Liver (tissue), 9 donors: ENCODE data around the gene HIPK2. TPM values are rescaled to one million over a fixed set of nuclear protein-coding genes. Genes with fewer than 3 reads are reported as not detected.

Experiments used
- DNase-seq: peaks from one replicate; pipeline ENCODE4 v3.0.0-alpha.2; 2017; ENCODE audit warnings: low spot score
- H3K27ac ChIP-seq, 2 donors: one replicate each; pipeline ENCODE4 v1.7.0; 2013; ENCODE audit warnings: inconsistent platforms in 2 of 2, low read length in 2 of 2, control low read depth in 1 of 2, low read depth in 1 of 2, mild to moderate bottlenecking in 1 of 2
- H3K27me3 ChIP-seq, 4 donors: one replicate each; pipeline versions ENCODE4 v1.6.1 to v1.7.0; 2013; ENCODE audit warnings: low read length in 3 of 4, inconsistent platforms in 1 of 4, mild to moderate bottlenecking in 1 of 4, moderate library complexity in 1 of 4; ENCODE audit not compliant: control insufficient read depth in 4 of 4, insufficient read depth in 4 of 4
- H3K36me3 ChIP-seq, 4 donors: one replicate each; pipeline versions ENCODE4 v1.6.1 to v1.7.0; 2013; ENCODE audit warnings: low read length in 3 of 4, mild to moderate bottlenecking in 3 of 4, low read depth in 1 of 4, moderate library complexity in 1 of 4; ENCODE audit not compliant: control insufficient read depth in 4 of 4, insufficient read depth in 3 of 4
- H3K4me1 ChIP-seq, 4 donors: one replicate each; pipeline versions ENCODE4 v1.6.1 to v1.7.0; 2013; ENCODE audit warnings: low read length in 3 of 4, mild to moderate bottlenecking in 3 of 4, moderate library complexity in 1 of 4; ENCODE audit not compliant: control insufficient read depth in 4 of 4, insufficient read depth in 4 of 4
- H3K4me3 ChIP-seq, 3 donors: one replicate each; pipeline versions ENCODE4 v1.6.1 to v1.7.0; 2013; ENCODE audit warnings: low read length in 3 of 3, control low read depth in 1 of 3, low read depth in 1 of 3, mild to moderate bottlenecking in 1 of 3
- H3K9ac ChIP-seq, 2 donors: one replicate each; pipeline ENCODE4 v1.7.0; 2013; ENCODE audit warnings: low read length in 2 of 2, mild to moderate bottlenecking in 2 of 2, moderate library complexity in 2 of 2, control low read depth in 1 of 2, low read depth in 1 of 2
- H3K9me3 ChIP-seq, 4 donors: one replicate each; pipeline versions ENCODE4 v1.6.1 to v1.7.0; 2013; ENCODE audit warnings: low read length in 3 of 4; ENCODE audit not compliant: control insufficient read depth in 4 of 4
- ATF3 ChIP-seq: IDR thresholded peaks from 2 replicates; pipeline ENCODE4 v1.6.1; 2016; ENCODE audit warnings: antibody characterized with exemption
- CTCF ChIP-seq: fragments of 150-350 bp; IDR thresholded peaks from 2 replicates; pipeline ENCODE4 v1.5.1; 2017; ENCODE audit warnings: improper control_type of control experiment, low read depth, low read length; ENCODE audit not compliant: missing input control
- EGR1 ChIP-seq, 2 donors: IDR thresholded peaks; 2 replicates each; pipeline ENCODE4 v1.6.1; 2016 to 2018; ENCODE audit warnings: antibody characterized with exemption in 2 of 2, low read depth in 2 of 2
- FOXA1 ChIP-seq: IDR thresholded peaks from 2 replicates; pipeline ENCODE4 v1.6.1; 2016; ENCODE audit warnings: antibody characterized with exemption
- FOXA2 ChIP-seq: IDR thresholded peaks from 2 replicates; pipeline ENCODE4 v1.6.1; 2016; ENCODE audit warnings: antibody characterized with exemption
- GABPA ChIP-seq, 2 donors: IDR thresholded peaks in 1 of 2; conservative IDR thresholded peaks in 1 of 2; 2 replicates each; pipeline ENCODE4 v1.6.1; 2016; ENCODE audit warnings: antibody characterized with exemption in 2 of 2, mild to moderate bottlenecking in 1 of 2, moderate library complexity in 1 of 2
- HNF4A ChIP-seq, 2 donors: conservative IDR thresholded peaks; 2 replicates each; pipeline ENCODE4 v1.6.1; 2016; ENCODE audit warnings: antibody characterized with exemption in 2 of 2, mild to moderate bottlenecking in 2 of 2
- HNF4G ChIP-seq: IDR thresholded peaks from 2 replicates; pipeline ENCODE4 v1.6.1; 2016; ENCODE audit warnings: antibody characterized with exemption
- JUND ChIP-seq, 2 donors: IDR thresholded peaks; 2 replicates each; pipeline ENCODE4 v1.6.1; 2016; ENCODE audit warnings: antibody characterized with exemption in 2 of 2
- MAX ChIP-seq: IDR thresholded peaks from 2 replicates; pipeline ENCODE4 v1.6.1; 2016; ENCODE audit warnings: antibody characterized with exemption
- NR2F2 ChIP-seq: IDR thresholded peaks from 2 replicates; pipeline ENCODE4 v1.6.1; 2016; ENCODE audit warnings: antibody characterized with exemption
- RAD21 ChIP-seq, 2 donors: IDR thresholded peaks; 2 replicates each; pipeline ENCODE4 v1.6.1; 2016; ENCODE audit warnings: antibody characterized with exemption in 2 of 2, mild to moderate bottlenecking in 2 of 2
- REST ChIP-seq: IDR thresholded peaks from 2 replicates; pipeline ENCODE4 v1.6.1; 2016; ENCODE audit warnings: antibody characterized with exemption, mild to moderate bottlenecking
- RXRA ChIP-seq, 2 donors: IDR thresholded peaks; 2 replicates each; pipeline ENCODE4 v1.6.1; 2017 to 2018; ENCODE audit warnings: antibody characterized with exemption in 2 of 2, mild to moderate bottlenecking in 1 of 2
- SP1 ChIP-seq: IDR thresholded peaks from 2 replicates; pipeline ENCODE4 v1.6.1; 2018; ENCODE audit warnings: antibody characterized with exemption, mild to moderate bottlenecking
- TAF1 ChIP-seq: conservative IDR thresholded peaks from 2 replicates; pipeline ENCODE4 v1.6.1; 2016; ENCODE audit warnings: antibody characterized with exemption, mild to moderate bottlenecking
- YY1 ChIP-seq: IDR thresholded peaks from 2 replicates; pipeline ENCODE4 v1.6.1; 2016; ENCODE audit warnings: antibody characterized with exemption, mild to moderate bottlenecking
- ZBTB33 ChIP-seq: IDR thresholded peaks from 2 replicates; pipeline ENCODE4 v1.6.1; 2016; ENCODE audit warnings: antibody characterized with exemption
- WGBS: extraction: QIAGEN DNeasy Blood & Tissue Kit; methylation state at CpG from one replicate; pipeline ENCODE4 v1.1.7; 2013; 5-methylcytosine and 5-hydroxymethylcytosine counted together
- polyA plus RNA-seq, 2 donors: library from polyadenylated mRNA; stranded (reverse) in 1 of 2; unstranded in 1 of 2; fragments of 200-250 nt in 1 of 2; fragments of >200 nt in 1 of 2; fragmentation: Nextera tagmentation in 1 of 2; extraction: Ambion mirVana in 1 of 2; gene quantifications; one replicate each; pipeline versions ENCODE4 v1.2.1 to v1.2.3, GENCODE V29; 2013 to 2015
- total RNA-seq, 2 donors: library from RNA; depleted of rRNA; stranded (reverse); fragments of >200 nt; gene quantifications; one replicate each; pipeline ENCODE4 v1.2.3, GENCODE V29; 2014
- donor health status: healthy.
- donor health status: healthy.
- donor health status: healthy.
- donor health status: healthy.
- donor health status: healthy.

The HIPK2 gene
- total and polyA plus RNA-seq, 4 donors: 13.1 to 48.8 (median 16.6) TPM

GRCh38 chr7:139773371-139773770 lies 4.4 kb downstream of the HIPK2 start:
- Histone ChIP-seq H3K4me1 (peaks cover 8 to 71% (median 52%) of the 10 kb centered on the region in 4 donors), H3K9me3 (no peaks in the 10 kb centered on the region), H3K4me3 (no peak overlapping the region), H3K36me3 (peaks cover 0 to 5% (median under 1%) of the 10 kb centered on the region in 4 donors), H3K27ac (peak overlapping the region in 1 of 2 donors; percentile 90), H3K27me3 (no peaks in the 10 kb centered on the region), H3K9ac (no peak overlapping the region)
- WGBS: 91% methylated on average over 5 of the region's 5 CpGs
- no peak for TF ChIP-seq JUND (IDR thresholded peaks at IDR 0.05)
- TF ChIP-seq ZBTB33: no peak
- TF ChIP-seq SP1: no peak
- no peak for TF ChIP-seq FOXA2
- no peak for TF ChIP-seq HNF4G
- TF ChIP-seq HNF4A (conservative IDR thresholded peaks at IDR 0.05): no peak
- no peak for TF ChIP-seq ATF3
- no peak for TF ChIP-seq CTCF
- no peak for TF ChIP-seq REST
- TF ChIP-seq RAD21 (IDR thresholded peaks at IDR 0.05): no peak
- TF ChIP-seq RXRA (IDR thresholded peaks at IDR 0.05): no peak
- no peak for TF ChIP-seq NR2F2
- no peak for TF ChIP-seq GABPA (IDR thresholded peaks at IDR 0.05 in 1 of 2, conservative IDR thresholded peaks at IDR 0.05 in 1 of 2)
- TF ChIP-seq YY1: no peak
- no peak for TF ChIP-seq EGR1 (IDR thresholded peaks at IDR 0.05; ENCODE audit: low read depth in 2 of 2)
- TF ChIP-seq TAF1: no peak
- no peak for TF ChIP-seq FOXA1
- TF ChIP-seq MAX: no peak
- no peak for DNase-seq
